ENCODE data around the gene DCAF5.
"Not testable (repeated sequence)": the region's sequence is repeated elsewhere in the genome, so short reads cannot be mapped to it uniquely, and the experiment has no call there.

DCAF5 gene

GRCh38 chr14:69191340-69192111, 38.6 kb upstream of the DCAF5 start, which contains the start of gene EXD2:
Gene EXD2, plus strand, starts transcription at chr14:69191498. Its CDS starts 17,973 bp downstream, at chr14:69209471.
- H3K27me3 ChIP-seq (ENCODE audit: insufficient read depth, poor library complexity, severe bottlenecking), result no peaks in the 10 kb centered on the region
- DNase-seq (ENCODE audit: low read depth in 1 of 2, low spot score in 1 of 2), result peak; percentile 36 to 79
- TF ChIP-seq, protein P1, sequence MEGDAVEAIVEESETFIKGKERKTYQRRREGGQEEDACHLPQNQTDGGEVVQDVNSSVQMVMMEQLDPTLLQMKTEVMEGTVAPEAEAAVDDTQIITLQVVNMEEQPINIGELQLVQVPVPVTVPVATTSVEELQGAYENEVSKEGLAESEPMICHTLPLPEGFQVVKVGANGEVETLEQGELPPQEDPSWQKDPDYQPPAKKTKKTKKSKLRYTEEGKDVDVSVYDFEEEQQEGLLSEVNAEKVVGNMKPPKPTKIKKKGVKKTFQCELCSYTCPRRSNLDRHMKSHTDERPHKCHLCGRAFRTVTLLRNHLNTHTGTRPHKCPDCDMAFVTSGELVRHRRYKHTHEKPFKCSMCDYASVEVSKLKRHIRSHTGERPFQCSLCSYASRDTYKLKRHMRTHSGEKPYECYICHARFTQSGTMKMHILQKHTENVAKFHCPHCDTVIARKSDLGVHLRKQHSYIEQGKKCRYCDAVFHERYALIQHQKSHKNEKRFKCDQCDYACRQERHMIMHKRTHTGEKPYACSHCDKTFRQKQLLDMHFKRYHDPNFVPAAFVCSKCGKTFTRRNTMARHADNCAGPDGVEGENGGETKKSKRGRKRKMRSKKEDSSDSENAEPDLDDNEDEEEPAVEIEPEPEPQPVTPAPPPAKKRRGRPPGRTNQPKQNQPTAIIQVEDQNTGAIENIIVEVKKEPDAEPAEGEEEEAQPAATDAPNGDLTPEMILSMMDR (IDR thresholded peaks at IDR 0.05; ENCODE audit: insufficient read depth, low read length), result no peak
- TF ChIP-seq GABPA (IDR thresholded peaks at IDR 0.05; ENCODE audit: low read depth) (peak; percentile 91), POLR2AphosphoS5 (IDR thresholded peaks at IDR 0.05; ENCODE audit: low read depth) (no peak; the same call in 1 of the 2 replicates), SPI1 (IDR thresholded peaks at IDR 0.05; ENCODE audit: borderline replicate concordance, low read depth) (peak; percentile 20; the same call in 1 of the 2 replicates)
- H3K27ac ChIP-seq (replicated peaks), result peak within 1 kb of the TSS; percentile 65
- peak within 1 kb of the TSS; percentile 81 for H3K4me3 ChIP-seq (replicated peaks; ENCODE audit: insufficient read depth, low read length)

GRCh38 chr14:69190191-69190590, 37.3 kb upstream of the DCAF5 start:
- H3K27me3 ChIP-seq (ENCODE audit: insufficient read depth, poor library complexity, severe bottlenecking), result no peaks in the 10 kb centered on the region
- H3K27ac ChIP-seq (replicated peaks), result no peak overlapping the region
- no peak for DNase-seq (ENCODE audit: low read depth in 1 of 2, low spot score in 1 of 2)
- TF ChIP-seq POLR2AphosphoS5 (IDR thresholded peaks at IDR 0.05; ENCODE audit: low read depth), result no peak
- TF ChIP-seq REST (IDR thresholded peaks at IDR 0.05; ENCODE audit: insufficient replicate concordance, low read depth), result no peak
- TF ChIP-seq, protein P1 (IDR thresholded peaks at IDR 0.05; ENCODE audit: insufficient read depth, low read length), result no peak
- no peak for TF ChIP-seq SPI1 (IDR thresholded peaks at IDR 0.05; ENCODE audit: borderline replicate concordance, low read depth)
- TF ChIP-seq GABPA (IDR thresholded peaks at IDR 0.05; ENCODE audit: low read depth), result no peak
- H3K4me3 ChIP-seq (replicated peaks; ENCODE audit: insufficient read depth, low read length), result no peak overlapping the region

DNA sequence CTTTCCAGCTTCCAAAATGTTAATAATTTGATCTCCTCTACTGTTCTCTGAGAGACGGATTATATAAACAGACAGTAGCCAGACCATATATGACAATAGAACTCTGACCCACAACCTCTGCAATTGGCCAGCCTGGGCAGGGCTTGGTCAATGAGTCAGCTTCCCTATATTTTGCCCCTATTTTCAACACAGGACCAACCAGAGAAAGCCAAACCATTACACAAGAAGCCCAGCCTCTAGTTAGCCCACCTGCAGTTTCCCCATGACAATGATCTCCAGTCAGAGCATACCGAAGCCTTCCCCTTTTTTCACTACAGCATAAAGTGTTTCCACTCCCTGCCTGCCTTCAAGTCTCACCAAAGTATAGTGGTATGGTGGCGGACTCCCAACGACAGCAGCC, 30.8 kb upstream of the DCAF5 start:
- TF ChIP-seq GABPA (IDR thresholded peaks at IDR 0.05; ENCODE audit: low read depth) (no peak), POLR2AphosphoS5 (IDR thresholded peaks at IDR 0.05; ENCODE audit: low read depth) (no peak), SPI1 (IDR thresholded peaks at IDR 0.05; ENCODE audit: borderline replicate concordance, low read depth) (peak; percentile 77; the same call in 1 of the 2 replicates), REST (IDR thresholded peaks at IDR 0.05; ENCODE audit: insufficient replicate concordance, low read depth) (no peak)
- TF ChIP-seq, protein P1 (IDR thresholded peaks at IDR 0.05; ENCODE audit: insufficient read depth, low read length), result no peak
- Histone ChIP-seq H3K4me3 (replicated peaks; ENCODE audit: insufficient read depth, low read length) (no peak overlapping the region), H3K27ac (replicated peaks) (peak overlapping the region; percentile 31), H3K27me3 (ENCODE audit: insufficient read depth, poor library complexity, severe bottlenecking) (no peaks in the 10 kb centered on the region)
- peak in 1 of 2 experiments; percentile 75 for DNase-seq (ENCODE audit: low read depth in 1 of 2, low spot score in 1 of 2)

GRCh38 chr14:69182580-69182979, 29.7 kb upstream of the DCAF5 start:
- H3K27me3 ChIP-seq (ENCODE audit: insufficient read depth, poor library complexity, severe bottlenecking); H3K27ac ChIP-seq (replicated peaks); DNase-seq (ENCODE audit: low read depth in 1 of 2, low spot score in 1 of 2); H3K4me3 ChIP-seq (replicated peaks; ENCODE audit: insufficient read depth, low read length): not testable (repeated sequence)

Measured in HL-60 (cell line).